ENCODE results near the gene TIFAB. TPM values are rescaled to one million over a fixed set of nuclear protein-coding genes. Genes with fewer than 3 reads are reported as not detected.
A peak's percentile ranks its signal among the peaks of the same experiment; 100 is the strongest.

Gene TIFAB
- total RNA-seq, 4 donors from 2014 or later, result not detected

DNA sequence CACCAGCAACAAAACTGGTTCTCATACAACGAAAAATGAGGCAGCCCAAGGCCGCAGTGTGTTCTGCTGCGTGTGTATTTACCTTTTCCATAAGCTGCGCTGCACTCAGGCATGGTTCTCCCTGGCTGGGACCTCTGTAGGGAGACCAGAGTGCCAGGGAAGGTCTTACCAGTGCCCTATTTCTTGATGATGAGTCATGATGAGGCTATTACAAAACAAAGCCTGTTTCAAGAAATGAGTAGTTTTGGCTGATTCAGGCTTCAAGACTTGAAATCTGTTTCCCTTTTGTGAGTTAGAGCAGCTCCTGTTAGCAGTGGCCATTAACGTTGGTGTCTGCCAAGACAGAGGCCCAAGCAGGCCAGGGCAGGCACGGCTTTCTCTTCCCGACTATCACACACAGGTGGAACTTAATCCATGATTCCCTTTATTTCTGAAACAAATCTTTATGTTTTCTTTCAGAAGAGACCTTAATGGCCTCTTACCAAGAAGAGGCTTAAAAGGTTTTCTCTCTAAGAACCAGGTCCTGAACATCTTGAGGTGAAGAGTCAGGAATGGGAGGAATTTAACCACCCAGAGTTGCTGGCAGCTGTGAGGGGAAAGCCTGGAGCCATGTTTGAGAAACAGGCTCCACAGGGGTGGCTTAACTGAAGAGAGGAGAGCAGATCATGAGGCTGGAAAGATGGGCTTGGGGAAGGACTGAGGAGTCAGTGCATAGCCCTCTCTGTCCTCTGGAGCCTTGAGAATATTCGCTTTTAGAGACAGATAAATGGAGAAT, 41.4 kb upstream of the TIFAB start:
- peak in 1 of 2 donors; percentile 19 for DNase-seq (ENCODE audit: low spot score in 2 of 2)
- Histone ChIP-seq H3K4me1 (peaks cover 0 to 34% (median 20%) of the 10 kb centered on the region in 4 donors), H3K36me3 (no peaks in the 10 kb centered on the region), H3K4me3 (no peak overlapping the region), H3K27me3 (peaks cover 0 to 40% of the 10 kb centered on the region in 2 donors), H3K27ac (peak overlapping the region in 2 of 4 donors; percentile 57 to 80), H3K9me3 (no peaks in the 10 kb centered on the region)
- TF ChIP-seq EP300 (IDR thresholded peaks at IDR 0.05), result peak in 1 of 2 donors; percentile 19
- TF ChIP-seq, protein P1, sequence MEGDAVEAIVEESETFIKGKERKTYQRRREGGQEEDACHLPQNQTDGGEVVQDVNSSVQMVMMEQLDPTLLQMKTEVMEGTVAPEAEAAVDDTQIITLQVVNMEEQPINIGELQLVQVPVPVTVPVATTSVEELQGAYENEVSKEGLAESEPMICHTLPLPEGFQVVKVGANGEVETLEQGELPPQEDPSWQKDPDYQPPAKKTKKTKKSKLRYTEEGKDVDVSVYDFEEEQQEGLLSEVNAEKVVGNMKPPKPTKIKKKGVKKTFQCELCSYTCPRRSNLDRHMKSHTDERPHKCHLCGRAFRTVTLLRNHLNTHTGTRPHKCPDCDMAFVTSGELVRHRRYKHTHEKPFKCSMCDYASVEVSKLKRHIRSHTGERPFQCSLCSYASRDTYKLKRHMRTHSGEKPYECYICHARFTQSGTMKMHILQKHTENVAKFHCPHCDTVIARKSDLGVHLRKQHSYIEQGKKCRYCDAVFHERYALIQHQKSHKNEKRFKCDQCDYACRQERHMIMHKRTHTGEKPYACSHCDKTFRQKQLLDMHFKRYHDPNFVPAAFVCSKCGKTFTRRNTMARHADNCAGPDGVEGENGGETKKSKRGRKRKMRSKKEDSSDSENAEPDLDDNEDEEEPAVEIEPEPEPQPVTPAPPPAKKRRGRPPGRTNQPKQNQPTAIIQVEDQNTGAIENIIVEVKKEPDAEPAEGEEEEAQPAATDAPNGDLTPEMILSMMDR (IDR thresholded peaks at IDR 0.05), result no peak
- 58 to 68% methylated on average over 8 of the region's 8 CpGs for WGBS, 2 donors

- Histone ChIP-seq H3K27me3 (peaks cover 0 to 53% of the 10 kb centered on the region in 2 donors), H3K9me3 (no peaks in the 10 kb centered on the region), H3K4me1 (peaks cover 0 to 43% (median 21%) of the 10 kb centered on the region in 4 donors), H3K36me3 (no peaks in the 10 kb centered on the region), H3K27ac (no peak overlapping the region), H3K4me3 (no peak overlapping the region)
- TF ChIP-seq POLR2A (IDR thresholded peaks at IDR 0.05), result no peak
- TF ChIP-seq, protein P1 (IDR thresholded peaks at IDR 0.05), result no peak
- TF ChIP-seq EP300 (IDR thresholded peaks at IDR 0.05), result no peak
- 56 to 64% methylated on average over 3 of the region's 3 CpGs for WGBS, 2 donors
- no peak for DNase-seq (ENCODE audit: low spot score in 2 of 2)
Observed at GRCh38 chr5:135492319-135492626, 40.1 kb upstream of the TIFAB start.

GRCh38 chr5:135491552-135492318, 39.6 kb upstream of the TIFAB start:
- Histone ChIP-seq H3K27ac (no peak overlapping the region), H3K4me3 (no peak overlapping the region), H3K4me1 (peaks cover 0 to 43% (median 21%) of the 10 kb centered on the region in 4 donors), H3K27me3 (peaks cover 0 to 58% of the 10 kb centered on the region in 2 donors), H3K36me3 (no peaks in the 10 kb centered on the region), H3K9me3 (no peaks in the 10 kb centered on the region)
- TF ChIP-seq, protein P1 (IDR thresholded peaks at IDR 0.05), result no peak
- TF ChIP-seq POLR2A (IDR thresholded peaks at IDR 0.05) (no peak), EP300 (IDR thresholded peaks at IDR 0.05) (no peak)
- DNase-seq (ENCODE audit: low spot score in 2 of 2), result no peak
- WGBS, 2 donors, result 22 to 43% methylated on average over 17 to 40 of the region's 40 CpGs

DNA sequence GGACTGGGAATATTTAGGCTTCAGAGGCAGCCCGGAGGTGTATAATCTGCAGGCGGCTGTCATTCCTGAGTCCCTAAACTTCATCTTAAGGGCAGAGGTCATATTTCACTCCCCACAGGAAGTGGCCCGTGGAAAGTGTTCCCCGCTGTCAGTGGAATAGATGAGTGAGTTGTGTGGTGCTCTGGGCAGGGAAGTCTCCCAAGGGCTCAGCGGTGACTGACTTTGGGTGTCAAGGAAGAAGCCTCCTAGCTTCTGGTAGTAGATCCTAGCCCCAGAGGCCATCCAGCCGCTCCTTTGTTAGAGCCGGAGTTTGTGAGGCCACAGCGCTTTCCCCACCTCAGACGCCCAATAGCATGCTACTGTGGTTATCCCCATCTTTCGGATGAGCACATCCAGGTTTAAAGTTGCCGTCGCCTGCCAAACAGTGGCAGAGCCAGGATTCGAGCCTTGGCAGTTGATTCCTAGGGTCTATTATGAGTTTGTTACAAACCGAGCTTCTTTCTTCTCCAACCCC, 38.9 kb upstream of the TIFAB start:
- H3K27ac ChIP-seq, result no peak overlapping the region
- H3K27me3 ChIP-seq, result peaks cover 0 to 59% of the 10 kb centered on the region in 2 donors
- no peak for DNase-seq (ENCODE audit: low spot score in 2 of 2)
- H3K9me3 ChIP-seq, result no peaks in the 10 kb centered on the region
- H3K36me3 ChIP-seq, result no peaks in the 10 kb centered on the region
- TF ChIP-seq, protein P1 (IDR thresholded peaks at IDR 0.05), result no peak
- TF ChIP-seq POLR2A (IDR thresholded peaks at IDR 0.05), result no peak
- no peak for TF ChIP-seq EP300 (IDR thresholded peaks at IDR 0.05)
- H3K4me3 ChIP-seq, result no peak overlapping the region
- 32 to 59% methylated on average over 14 of the region's 14 CpGs for WGBS, 2 donors
- peaks cover 0 to 43% (median 21%) of the 10 kb centered on the region in 4 donors for H3K4me1 ChIP-seq
